ENCODE results near the gene VWA3A. TPM values are rescaled to one million over a fixed set of nuclear protein-coding genes. Genes with fewer than 3 reads are reported as not detected.
"Not testable (repeated sequence)": the region's sequence is repeated elsewhere in the genome, so short reads cannot be mapped to it uniquely, and the experiment has no call there.

The VWA3A gene
- polyA plus RNA-seq, 1 donor, result 4.1 TPM

DNA sequence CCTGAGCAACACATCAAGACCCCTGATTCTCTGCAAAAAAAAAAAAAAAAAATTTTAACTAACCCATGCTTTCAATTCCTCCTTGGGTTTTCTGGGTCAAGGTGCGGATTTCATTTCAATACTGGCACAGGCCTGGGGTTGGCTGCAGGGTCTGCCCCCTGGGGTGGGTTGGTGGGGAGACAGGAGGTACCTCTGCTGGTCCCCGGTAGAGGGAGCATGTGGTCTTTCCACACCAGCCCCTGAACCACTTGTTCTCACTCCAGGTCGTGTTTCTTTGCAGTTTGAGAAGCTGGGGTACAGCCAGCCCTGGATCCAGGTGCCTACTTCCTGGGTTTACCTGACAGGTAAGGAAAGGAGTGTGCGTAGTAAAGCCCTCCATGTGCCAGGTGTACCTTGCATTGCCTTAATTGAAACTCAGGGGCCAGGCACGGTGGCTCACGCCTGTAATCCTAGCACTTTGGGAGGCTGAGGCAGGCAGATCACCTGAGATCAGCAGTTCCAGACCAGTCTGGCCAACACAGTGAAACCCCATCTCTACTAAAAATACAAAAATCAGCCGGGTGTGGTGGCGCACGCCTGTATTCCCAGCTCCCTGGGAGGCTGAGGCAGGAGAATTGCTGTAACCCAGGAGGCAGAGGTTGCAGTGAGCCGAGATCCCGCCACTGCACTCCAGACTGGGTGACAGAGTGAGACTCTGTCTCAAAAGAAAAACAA lies 91.7 kb downstream of the VWA3A start:
- no peak for DNase-seq

DNA sequence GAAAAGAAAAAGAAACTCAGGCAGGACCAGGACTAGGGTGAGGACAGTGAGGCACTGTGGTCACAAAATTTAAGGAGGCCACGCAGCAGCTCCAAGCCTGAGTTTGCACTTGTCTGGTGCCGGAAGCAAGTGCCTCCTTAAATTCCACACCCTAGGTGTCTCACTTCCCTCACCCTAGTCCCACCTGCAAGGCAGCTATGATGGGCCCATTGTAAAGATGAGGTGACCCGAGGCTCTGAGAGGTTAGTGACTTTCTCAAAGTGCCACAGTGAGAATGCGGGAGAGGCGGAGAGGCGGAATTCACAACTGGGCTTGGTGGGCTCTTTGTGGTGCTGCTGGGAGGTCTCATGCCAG lies 92.3 kb downstream of the VWA3A start:
- DNase-seq, result no peak

DNA sequence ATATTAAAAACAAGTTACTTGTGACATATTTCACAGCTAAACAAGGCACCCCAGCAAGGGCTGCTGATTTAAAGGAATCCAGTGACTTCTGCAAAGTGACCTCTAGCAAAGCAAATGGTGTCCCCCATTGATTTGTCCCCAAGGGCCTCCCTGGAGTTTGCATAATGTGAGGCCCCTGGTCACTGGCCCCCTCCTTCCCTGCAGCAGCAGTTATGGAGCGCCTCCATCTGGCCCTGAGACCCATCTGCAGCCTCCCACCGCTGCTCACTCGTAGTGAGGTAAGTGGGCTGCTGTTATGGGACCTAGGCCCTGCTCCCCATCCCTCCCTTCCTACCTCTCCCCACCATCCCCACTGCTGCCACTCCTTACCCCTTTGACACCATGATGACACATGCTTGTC lies 94.2 kb downstream of the VWA3A start:
- DNase-seq, result no peak

DNA sequence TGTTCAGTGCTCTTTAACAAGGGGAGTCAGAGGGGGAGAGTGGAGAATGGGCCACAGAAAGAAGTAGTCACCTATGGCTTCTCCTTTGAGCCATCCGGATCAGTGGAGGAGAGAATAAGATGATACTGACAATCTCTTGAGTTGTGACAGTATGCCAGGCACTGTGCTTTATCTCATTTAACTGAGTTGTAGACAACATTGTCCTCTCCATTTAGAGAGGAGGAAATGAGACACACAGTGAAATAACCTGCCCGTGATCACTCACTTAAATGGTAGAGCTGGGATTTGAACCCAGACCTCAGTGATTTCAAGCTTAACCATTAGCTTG lies 95.9 kb downstream of the VWA3A start:
- no peak for DNase-seq

DNA sequence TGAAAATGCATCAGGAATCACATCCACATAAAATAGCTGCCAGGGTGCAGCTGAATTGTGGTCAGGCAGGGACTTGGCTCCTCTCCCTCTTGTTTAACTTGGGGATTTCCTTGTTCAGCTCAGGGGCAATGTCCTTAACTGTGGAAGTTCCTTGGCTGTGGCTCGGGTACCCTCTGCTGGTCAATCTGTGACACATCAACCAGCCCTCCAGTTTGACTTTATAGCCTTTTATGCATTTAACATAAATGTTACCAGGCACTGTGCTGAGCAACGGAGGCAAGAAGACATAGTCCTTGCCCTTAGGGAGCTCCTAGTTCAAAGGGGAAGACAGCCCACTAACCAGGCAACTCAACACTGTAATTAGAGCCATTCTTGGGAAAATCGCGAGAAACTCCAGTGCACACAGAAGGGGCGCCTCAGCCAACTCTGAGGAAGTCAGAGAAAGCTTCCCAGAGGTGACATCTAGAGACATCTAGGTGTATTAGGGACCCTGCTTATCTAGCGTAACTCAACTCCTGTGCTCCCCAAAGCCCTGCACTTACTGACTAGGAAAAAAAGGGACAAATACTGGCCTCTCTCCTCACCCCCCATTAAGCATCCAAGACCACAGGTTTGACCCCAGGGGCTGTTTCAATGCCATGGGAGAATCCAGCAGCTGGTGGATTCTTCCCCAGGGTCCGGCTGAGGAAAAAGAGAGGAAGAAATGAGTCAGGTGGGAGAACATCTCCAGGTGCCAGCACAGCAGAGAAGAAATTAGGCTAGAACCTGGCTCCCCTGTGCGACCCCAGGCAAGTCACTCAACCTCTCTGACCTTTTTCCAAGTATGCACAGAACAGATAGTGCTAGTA lies 96.5 kb downstream of the VWA3A start:
- DNase-seq, result no peak

DNA sequence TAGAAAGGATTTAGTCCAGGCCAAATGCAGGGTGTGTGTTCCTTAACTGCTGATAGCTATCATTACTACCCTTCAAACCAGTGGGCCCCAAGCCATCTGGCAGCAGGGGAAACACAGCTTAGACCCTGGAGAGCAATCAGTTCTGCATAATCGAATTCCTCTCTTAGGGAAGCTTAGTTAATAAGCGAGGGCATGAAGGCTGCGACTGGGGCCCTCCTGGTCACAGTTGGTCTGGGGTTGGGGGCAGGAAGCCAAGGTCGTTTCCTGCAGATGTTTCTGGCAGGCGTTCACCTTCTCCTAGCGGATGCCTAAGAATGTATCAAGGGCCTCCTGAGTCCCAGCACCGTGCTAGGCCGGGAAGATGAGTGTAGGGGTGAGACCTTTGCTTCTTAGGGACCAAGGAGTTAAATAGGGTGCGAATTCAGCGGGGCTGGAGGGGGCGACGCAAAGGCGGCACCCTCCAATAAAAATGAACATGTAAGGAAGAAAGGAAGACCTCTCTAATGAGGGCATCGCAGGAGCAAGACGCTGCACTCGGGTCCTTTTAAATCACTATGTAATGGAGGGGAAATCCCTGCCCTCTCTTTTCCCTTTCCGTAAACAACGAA lies 97.2 kb downstream of the VWA3A start:
- DNase-seq, result no peak

DNA sequence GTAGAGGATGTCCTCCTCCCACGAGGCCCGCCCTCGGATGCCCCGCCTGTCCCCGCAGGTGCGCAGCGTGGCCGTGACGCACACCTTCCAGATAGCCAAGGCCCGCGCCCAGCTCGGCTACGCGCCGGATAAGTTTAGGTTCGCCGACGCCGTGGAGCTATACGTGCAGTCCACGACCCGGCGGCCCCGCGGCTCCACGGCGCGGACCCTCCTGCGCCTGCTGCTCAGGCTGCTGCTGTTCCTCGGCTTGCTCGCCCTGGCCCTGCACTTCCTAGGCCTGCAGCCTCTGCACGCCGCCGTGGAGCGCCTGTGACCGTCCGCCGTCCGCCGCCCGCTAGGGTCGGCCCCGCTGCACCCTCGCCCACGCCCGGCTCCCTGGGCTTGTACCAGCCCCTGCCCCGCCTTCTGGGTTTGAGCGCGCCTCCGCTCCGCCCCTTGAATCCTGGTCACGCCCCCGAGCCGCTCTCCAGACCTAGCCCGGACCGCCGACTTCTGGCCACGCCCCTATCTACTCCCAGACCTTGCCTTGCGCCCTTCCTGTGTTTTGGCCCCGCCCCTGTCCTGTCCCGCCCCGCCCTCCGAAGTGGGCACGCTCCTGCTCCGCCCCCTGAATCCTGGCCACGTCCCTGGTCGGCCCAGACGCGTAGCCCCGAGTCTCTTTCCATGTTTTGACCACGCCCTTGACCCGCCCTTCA lies 97.9 kb downstream of the VWA3A start:
- no peak for DNase-seq

DNA sequence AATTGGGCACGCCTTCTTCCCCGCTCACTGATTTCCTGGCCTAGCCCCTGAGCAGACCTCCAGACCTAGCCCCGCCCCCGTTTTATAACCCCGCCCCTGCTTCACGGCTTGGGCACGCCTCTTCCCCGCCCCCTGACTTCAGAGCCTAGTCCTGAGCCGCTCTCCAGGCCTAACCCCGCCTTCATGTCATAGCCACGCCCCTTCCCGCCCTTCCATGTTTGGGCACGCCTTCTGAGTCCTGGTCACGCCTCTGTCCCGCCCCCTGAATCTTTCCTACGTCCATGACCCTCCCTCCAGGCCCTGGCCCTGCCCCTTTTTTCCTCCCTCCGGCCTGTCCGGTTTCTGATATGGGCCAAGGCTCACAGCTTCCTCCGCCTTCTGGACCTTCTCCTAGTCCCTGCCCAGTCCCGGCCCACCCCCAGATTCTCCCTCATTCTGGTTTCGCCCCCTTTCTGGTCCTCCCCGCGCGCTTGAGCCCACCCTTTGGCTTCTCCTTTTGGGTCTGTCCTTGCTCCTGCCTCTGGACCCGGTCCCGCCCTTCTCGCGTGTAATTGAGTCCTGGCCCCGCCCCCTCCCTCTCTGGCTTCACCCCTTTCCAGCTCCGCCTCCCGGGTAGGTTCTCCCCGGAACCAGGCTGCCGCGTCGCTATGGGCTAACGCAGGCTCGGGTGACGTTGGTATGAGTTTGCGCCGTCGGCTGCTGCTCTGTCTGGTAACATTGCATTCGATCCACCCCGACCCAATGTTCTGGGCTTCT lies 98.6 kb downstream of the VWA3A start:
- peak; percentile 100 for DNase-seq

DNA sequence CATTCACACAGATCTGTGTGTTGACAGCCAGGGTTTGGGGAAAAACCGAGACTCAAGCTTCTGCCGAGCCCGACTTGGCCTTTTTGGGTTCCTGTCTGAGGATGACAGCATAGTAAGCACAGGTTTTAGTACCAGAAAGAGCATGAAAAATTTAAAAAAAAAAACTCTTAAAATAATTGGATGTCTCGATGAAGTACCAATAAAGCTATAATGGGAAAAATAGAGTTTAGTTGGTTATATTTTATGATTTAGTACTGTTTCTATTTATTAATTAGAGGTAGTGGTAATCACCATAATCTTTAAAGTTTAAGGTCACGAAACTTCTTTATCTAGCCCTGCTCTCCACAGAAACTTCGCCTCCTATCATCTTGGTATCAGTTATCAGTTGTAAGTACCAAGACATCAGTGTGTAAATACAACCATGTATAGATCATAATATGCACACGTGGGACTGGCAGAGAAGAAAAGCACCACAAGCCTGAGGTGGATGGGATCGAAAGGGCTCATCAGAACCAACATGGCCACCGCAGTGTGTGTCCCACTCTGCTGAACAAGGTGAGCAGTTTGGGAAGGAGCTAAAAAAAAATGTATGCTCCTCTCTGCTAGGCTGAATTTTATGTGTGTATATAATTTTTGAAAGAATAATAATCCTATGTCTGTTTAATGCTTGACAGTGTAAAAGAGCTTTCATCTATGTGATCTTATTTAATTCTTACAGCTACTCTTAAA lies 99.4 kb downstream of the VWA3A start:
- no peak for DNase-seq

DNA sequence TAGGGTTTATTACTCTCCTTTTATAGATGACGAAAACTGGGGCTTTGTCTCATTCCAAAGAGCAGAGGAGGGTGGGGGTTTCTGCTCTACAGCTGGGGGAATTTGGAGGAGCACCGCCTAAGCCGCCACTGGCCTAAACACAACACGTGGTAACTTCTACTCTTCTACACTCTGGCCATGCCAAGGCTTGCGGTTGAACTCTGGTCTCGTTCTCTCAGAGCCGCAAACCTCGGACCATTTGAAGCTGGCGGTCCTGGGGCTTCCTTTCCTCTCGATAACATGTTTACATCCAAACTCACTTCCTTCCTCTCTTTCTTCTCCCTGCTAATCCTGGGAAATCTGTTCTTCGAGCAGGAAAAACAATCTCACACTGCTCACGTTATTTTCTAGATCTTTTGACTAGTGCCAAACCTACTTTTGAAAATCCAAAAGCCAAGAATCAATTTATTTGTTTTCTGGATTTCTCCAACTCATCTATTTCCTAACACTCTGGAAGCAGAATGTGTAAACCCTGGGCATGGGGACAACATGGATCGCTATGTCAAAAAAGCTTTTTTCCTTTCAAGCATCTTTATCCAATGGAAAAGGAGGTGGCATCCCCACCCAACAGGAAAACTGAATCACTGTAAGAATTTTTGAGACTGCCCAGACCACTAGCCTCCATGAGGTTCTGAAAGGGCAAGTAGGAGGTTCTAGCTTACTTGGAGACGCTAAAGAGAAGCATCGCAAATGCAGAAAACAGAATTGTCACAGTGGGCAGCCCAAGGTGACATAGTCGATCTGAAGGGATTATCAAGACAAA lies 100.1 kb downstream of the VWA3A start:
- DNase-seq, result no peak

DNA sequence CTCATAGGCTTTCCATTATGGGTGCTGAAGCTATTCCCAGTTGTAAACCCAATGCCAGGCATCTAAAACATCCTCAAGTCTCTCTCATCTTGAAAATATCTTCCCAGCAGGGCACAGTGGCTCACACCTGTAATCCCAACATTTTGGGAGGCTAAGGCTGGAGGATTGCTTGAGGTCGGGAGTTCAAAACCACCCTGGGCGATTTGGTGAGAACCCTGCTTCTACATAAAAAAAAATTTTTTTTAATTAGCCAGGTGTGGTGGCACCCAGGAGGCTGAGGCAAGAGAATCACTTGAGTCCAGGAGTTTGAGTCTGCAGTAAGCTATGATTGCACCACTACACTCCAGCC lies 100.7 kb downstream of the VWA3A start:
- no peak for DNase-seq

DNA sequence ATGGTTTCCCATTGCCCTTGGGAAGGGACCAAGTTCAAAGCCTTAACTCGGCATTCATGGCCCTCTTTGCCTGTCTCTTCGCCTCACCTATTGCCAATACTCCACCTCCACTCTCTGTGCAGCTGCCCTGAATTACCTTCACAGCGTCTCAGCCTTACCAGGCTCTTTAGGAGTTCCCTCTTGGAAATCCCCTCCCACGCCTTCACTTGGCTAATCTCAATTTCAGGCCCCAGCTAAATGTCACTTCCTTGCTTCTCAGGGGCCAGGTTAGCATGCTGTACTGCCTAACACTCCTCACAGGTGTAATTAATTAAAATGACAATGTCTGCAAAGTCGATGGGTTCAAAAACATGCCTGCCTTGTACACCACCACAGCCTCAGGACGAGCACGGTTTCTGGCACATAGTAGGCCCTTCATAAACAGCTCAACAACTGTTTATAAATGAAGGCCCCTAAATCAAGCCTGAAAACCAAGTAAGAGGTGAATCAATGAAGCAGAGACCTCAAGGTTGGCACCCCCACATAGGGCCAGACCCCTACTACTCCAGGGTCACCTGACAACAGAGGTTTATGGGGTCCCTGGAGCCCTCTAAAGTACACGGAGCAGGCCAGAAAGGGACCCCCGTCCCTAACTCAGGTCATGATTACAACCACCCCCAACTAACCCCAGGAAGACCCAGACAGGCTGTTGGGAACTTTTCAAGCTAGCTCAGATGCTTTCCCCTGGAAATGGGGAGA lies 102.5 kb downstream of the VWA3A start:
- DNase-seq, result no peak

DNA sequence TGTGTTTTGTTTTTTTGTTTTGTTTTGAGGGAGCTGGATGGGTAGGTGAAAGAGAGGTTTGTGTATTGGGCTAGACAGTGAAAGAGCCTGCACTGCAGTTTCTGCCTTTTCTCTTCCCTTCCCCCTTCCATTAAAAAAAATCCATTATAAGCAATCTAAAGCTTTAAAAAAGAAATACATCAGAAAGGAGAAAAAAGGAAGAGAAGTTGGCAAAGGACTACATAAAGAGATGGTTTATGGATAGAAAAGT lies 103.0 kb downstream of the VWA3A start:
- DNase-seq, result no peak

DNA sequence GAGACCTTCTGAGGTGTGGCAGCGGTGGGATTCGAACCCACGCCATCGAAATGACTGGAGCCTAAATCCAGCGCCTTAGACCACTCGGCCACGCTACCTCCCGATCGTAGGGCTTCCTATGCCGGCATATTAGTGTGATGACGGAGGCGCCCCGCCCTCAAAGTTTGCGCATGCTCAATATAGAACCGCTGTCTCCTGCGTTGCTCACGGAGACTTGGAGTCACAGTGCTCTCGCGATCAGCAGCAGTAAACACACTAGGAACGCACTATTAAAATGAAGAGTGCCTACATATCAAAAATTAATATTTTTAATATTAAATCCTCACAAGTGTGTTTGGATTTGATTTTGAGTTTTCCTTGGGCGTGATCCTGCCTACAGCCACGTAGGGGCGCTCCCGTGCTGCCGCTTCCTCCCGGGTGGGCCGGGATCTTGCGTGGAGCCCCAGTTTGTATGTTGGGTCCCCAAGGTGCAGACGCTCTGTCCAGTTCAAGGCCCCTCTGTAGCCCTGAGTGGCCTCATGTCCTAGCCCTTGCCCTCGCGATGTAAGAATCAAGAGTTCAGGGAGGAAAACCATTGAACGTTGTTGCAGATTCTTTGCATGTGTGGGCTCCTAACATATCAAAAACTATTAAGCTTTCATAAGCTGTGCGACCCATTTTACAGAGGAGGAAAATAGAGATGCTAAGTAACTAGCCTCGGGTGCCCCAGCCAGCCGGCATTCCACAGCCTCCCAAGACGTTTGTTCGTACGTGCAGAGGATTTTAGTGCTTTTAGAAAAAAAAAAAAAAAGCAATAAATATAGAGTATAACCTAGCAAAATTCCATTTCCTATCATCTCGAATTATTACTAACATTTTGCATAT lies 103.6 kb downstream of the VWA3A start:
- DNase-seq, result peak; percentile 94

DNA sequence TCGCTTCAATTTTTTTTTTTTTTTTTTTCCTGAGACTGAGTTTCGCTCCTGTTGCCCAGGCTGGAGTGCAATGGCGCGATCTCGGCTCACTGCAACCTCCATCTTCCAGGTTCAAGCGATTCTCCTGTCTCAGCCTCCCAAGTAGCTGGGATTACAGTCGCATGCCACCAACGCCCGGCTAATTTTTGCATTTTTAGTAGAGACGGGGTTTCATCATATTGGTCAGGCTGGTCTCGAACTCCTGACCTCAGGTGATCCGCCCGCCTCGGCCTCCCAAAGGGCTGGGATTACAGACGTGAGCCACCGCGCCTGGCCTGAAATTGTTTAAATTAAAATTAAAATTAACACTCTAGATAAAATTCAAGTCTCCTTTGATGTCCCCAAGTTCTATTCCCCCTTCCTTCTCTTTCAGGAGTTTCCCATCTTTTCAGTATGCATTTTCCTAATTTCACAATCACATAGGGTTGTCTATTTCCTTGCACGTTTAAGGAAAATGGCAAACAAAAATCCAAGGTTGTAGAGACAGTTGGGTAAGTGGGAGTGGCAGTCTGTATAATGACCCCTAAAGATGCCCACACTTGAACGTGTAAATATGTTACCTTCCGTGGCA lies 104.3 kb downstream of the VWA3A start:
- DNase-seq, result not testable (repeated sequence)

DNA sequence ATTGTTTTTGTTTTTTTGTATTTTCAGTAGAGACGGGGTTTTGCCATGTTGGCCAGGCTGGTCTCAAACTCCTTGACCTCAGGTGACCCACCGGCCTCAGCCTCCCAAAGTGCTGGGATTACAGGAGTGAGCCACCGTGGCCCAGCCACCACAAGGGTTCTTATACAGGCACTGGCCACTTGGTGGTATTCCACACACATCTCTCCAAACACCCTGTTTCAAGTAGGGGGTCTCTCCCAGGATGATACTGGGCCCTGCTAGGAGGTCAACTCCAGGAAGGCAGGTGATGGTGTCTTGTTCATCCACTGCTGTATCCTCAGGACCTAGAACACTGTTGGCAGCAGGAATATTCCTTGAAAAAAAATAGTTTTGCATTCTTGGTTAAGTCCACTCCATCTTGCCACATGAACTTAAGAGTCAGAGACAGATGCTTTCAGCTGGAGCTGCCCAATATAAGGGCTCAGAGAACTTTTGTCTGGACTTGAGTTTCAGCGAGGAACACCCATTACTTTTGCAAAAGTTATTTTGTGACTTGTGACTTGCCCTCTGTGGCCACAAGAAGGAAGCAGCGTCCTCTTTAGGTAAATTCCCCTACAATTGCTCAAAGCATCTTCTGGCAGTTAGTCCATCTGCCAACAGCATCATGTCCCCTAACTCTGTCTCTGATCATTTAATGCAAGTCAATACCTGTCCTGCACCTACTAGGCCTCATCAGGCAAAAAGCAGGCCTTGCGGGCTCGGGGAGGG lies 106.4 kb downstream of the VWA3A start:
- no peak for DNase-seq

DNA sequence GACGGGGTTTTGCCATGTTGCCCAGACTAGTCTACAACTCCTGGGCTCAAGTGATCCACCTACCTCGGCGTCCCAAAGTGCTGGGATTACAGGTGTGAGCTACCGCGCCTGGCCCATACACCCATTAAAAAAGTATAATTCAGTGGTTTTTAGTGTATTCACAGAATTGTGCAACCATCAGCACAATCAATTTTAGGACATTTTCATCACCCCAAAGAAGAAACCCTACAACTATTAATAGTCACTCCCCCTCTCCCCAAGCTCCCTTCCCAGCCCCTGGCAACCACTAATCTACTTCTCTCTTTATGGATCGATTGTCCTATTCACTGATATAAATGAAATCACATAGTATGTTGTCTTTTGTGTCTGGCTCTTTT lies 109.9 kb downstream of the VWA3A start:
- no peak for DNase-seq

DNA sequence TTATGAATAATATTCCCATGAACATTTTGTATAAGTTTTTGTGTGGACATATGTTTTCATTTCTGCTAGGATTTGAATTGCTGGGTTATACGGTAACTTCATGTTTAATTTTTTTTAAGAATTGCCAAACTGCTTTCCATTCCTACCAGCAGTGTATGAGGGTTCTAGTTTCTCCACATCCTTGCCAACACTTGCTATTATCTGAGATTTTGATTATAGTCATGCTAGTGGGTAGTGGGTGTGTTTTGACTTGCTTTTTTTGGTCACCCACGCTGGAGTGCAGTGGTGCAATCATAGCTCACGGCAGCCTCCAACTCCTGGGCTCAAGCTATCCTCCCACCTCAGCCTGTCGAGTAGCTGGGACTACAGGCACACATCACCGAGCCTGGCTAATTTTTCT lies 110.8 kb downstream of the VWA3A start:
- no peak for DNase-seq

Data from left kidney (tissue), 2 donors.